ENCODE measurements around the gene RACK1.

Gene RACK1

DNA sequence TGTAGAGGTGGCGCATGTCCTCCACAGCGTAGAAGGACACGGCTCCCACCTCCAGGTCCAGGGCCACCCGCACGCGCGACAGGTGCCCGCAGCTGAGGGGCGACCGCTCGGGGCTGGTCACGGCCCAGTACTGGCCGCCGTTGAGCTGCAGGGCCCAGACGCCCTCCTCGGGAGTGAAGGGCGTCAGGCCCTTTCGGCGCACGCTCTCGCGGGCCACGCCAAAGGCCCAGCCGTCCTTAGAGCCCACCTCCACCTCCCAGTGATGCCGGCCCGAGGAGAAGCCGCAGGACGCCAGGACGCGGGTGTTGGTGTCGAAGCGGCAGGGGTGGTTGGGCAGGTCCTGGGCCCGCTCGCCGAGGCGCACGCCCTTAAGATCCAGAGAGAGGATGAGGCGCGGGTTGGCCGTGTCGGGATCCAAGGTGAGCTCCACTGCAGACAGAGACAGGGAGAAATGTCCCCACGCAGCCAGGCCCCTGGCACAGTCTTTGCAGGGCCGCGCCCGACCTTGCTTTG is 48.4 kb downstream of the RACK1 start:
- DNase-seq (ENCODE audit: low spot score): no peak

DNA sequence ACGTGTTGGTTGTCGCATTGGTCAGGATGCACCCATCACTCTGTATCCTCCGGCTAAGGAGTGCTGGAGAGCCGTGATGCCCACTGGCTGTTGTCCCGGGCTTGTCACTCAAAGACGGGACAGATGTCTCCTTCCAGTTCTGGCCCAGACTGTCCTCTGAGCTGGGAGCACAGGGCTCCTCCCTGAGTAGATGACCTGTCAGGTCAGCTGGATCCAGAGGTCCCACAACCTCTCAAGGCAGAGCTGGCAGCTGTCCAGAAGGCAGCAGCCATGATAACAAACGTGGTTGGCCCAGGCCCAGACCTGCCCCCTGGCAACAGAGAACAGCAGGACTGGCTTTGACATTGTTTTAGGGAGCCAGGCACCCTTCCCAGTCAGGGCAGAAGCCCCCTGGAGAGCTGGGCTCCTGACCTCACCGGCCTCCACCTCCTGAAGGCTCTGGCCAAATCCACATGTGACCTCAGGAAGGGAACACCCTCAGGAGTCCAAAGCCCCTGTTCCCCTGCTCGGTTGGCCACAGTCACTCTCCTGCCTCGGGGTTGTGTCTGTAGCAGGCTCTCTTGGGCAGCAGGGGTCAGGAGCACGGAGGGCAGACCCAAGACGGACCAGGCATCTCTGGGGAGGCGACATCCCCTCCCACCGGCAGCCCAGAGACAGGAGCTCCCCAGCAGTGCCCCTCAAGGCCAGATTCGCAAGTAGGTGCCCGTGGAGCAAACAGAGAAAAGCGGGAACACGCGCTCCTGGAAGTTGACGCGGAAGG is 49.0 kb downstream of the RACK1 start:
- peak; percentile 71 for DNase-seq (ENCODE audit: low spot score)

DNA sequence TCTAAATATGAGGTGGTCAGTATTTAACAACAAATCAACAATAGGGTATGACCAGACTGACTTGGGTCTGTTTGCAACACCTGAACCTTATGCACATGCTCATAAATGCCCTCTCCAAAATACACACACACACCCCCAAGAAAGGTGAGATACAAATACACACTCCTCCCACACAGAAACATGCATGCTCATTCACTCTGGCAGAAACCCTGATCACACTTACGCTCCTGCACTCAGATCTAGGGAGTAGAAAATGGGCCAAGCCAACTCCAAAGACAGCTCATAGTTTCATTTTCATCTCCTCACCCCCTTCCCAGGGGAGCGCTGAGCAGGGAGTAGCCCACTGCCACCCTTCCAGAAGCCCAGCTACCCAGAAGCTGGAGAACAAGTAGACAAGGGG is 50.0 kb downstream of the RACK1 start:
- DNase-seq (ENCODE audit: low spot score): peak; percentile 62

DNA sequence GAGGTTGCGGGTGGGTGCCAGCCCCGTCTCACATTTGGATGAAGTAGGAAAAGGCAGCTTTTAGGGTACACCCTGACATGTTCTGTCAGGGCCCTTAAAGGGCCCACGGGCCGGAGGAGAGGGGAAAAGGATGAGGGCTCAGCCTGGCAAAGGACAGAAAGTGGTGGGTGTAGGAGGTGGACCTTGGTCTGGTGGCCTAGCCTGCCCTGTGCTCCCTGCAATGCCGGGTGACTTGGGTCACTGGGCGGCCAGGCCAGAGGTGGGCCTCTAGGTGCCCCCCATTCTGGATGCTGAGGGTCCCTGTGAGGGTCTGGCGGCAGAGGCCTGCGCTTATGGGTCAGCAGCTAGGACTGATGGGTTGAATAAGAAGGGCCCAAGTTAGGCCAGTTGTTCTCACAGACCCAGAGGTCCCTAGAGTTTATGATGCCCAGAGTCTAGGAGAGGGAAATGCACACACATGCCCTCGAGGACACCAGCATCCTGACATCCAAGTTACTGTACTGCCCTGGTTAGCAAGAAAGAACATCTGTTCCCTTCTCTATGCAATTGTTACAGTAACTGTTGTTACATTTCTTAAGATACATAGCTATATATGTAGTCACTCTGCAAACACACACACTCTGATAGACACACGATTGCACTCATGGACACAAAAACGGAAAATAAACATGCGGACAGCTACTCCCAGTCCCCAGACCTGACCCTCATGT is 51.2 kb downstream of the RACK1 start:
- no peak for DNase-seq (ENCODE audit: low spot score)

DNA sequence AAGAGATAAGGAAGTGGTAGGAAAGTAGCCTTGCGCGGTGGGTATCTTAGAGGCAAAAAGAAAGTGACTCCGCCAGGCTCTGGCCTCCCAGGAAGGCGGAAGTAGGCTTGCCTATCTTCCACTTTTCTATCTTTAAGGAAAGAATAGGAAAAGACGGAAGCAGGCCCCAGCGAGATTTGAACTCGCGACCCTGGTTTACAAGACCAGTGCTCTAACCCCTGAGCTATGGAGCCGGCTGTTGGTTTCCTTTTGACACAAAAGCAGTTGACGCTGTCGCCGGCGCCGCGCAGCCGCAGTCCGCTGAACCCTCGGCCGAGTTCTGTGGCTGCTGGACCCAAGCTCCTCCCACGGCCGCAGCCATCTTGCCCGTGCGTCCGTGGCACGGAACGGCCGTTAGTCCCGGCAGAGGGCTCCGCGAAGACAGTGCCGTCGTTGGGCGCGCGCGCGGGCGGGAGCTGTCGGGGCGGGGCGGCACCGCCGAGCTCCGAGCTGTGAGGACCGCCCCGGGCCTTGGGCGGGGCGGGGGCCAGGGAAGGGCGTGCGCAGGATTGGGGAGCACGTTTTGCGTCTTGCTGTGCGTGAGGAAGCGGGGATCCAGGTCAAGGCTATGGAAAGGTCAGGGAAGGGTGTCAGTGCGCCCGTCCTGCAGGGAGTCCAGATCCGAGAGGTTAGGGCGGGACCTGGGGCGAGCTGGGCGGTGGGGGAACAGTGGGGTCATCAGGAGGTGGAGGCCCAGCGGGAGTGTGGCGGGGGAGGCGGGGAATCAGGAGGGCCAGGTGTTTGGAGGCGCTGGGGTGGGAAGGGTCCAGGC is 52.0 kb downstream of the RACK1 start:
- DNase-seq (ENCODE audit: low spot score): peak; percentile 96

DNA sequence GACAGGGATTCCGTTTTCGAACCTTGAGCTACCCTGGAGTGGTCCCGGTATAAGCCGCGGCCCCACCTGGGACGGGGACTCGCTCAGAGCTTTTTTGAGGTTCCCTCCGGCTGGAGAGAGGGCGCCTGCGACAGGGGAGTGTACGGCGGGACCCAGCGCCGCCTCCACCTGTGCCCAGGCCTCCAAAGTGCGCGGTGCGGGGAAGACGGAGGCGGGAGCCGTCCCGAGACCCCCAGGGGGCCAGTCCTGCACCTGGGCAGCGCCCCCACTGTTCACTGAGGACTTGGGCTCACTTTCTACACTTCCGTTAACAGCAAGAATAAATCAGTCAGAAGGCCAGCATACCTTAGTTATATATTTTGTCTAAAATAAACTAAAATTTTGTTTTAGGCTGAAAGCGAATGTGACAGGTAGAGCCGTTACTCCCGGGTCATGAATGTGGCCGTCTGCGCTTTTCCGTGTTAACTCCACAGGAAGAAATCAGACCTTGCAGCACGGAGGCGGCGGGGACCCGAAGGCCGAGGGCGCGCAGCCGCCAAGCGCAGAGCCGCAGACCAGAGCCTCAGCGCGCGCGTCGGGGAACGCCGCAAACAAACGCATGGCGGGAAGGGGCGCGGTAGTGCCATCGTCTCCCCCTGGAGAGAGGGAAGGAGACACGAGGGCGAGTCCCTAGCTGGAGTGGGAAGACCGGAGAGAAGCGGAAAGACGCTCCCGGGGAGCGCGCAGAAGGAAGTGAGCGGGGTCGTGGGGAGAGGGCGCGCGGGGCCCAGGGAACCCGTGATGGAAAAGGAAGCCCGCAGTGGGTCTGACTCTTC is 52.8 kb downstream of the RACK1 start:
- peak; percentile 48 for DNase-seq (ENCODE audit: low spot score)

DNA sequence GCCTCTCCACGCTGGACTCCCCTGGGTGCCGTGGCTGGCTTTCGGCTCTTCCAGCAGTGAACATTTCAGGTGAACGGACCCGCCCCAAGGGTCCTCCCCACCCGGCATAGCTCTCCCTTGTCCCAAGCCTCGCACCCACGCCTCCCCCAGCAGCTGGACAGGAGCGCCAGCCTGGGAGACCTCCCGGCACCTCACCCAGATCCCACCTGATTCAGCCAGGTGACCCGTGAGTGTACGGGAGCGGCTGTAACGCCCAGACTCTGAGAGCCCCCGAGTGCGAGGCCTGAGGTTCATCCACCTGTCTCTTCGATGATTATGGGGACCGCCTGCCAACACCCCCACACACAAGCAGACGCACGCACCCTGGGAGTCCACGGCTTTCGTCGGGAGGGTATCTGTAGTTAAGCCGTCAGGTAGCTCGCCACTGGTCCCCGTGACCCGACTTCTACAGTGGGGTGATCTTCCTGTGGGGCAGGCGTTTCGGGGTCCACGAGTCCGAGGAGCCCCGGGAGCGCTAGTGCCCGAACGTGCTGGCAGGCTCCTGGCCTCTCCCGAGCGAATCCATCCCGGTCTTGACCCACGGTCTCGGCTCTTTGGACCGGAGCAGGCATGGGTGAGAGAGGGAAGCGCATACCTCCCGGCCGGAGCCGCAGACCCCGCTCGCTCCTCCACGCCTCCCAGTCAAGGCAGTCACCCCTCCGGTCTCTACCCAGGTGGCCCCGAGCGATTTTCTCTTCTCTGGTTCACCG is 53.6 kb downstream of the RACK1 start:
- no peak for DNase-seq (ENCODE audit: low spot score)

DNA sequence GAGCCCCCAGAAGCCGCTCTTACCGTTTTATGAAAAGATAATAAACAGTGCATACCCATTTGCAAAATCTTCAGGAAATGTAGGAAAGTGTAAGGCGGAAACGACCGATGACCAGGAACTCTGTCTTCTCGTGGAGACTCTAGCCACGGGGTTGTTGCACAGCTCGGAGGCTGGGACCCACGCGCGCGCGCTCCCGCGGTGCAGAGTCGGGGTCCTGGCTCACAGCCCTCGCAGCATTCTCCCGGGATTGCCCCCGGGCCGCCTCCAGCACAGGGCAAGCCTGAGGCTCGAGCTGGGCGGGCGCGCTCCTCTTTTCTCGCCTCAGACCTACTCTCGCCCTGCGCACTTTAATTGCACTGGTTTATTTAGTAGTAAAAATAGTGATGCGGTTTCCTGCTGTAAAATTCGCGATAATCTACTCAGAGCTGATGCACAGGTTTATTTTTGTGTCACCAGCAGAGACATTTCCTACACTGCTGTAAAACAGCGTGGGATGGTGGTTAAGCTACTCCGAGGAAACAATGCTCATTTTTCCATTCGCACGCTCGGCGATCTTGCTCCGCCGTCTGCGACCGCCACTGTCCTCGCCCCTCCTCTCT is 54.2 kb downstream of the RACK1 start:
- no peak for DNase-seq (ENCODE audit: low spot score)

DNA sequence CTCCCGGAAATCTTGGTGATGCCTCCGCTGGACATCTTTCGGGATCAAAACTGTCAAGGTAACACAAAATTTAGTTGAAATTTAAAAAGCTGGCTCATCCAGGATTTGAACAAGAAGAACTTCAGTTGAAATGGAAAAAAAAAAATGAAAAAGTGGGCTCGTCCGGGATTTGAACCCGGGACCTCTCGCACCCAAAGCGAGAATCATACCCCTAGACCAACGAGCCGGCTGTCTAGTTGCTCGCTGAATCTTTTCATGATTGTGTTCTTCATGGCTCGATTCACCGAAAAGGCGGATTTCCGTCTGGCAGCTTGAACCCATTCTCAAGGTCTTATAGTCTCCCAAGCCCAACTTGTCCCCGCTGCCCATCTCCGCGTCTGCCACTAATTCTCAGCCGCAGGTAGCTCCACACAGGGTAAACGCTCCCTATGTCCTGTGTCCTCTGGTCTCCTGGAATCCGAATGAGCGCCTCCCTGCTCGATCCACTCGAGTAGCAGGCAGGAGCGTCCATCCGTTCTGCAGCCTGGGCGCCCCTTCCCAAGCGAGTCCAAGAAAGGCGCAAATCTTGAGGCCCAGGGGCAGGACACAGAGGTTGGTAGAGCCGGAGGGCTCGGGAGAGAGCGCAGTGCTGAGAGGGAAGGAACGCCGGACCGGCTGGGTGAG is 54.9 kb downstream of the RACK1 start:
- peak; percentile 84 for DNase-seq (ENCODE audit: low spot score)

DNA sequence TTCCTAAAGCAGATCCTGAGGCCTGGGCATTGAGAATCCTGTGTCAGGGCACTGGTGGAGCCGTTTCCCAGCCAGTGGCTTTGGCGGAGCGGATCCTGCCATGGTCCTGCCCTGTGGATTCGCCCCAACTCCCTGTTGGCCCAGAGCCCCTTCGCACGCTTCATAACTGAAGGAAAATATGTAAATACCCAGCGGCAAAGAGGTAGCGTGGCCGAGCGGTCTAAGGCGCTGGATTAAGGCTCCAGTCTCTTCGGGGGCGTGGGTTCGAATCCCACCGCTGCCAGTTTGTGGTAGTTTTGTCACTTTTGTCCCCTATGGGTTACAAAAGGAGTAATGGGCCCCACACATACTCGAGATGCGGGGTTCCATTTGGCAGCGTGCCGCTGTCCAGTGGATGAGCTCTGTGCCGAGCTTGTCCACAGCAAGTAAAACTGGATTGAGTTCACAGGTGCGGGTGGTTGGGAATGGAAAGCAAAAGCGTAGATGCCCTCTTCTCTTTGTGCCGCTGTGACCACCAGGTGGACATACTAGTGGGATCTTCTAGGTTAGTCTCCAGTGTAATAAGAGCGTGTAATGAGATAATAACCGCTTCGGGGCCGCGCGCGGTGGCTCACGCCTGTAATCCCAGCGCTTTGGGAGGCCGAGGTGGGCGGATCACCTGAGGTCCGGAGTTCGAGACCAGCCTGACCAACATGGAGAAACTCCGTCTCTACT is 56.0 kb downstream of the RACK1 start:
- peak; percentile 62 for DNase-seq (ENCODE audit: low spot score)

DNA sequence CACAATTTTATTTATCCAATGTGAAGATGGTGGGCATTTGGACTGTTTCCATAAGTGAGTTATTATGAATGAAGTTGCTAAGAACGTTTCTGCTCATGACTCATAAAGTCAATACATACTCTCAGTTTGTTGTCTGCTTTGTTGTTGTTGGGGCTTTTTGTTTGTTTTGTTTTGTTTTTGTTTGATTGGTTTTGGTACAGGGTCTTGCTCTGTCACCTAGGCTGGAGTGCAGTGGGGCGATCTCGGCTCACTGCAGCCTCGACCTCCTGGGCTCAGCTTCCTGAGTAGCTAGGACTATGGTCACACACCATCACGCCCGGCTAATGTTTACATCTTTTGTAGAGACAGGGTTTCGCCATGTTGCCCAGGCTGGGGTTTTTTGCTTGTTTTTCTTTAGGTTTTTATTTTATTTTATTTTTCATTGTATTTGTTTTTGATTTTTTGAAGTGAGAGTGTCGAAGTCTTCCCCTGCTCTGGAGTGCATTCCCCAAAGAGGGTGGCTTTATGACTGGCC is 56.7 kb downstream of the RACK1 start:
- no peak for DNase-seq (ENCODE audit: low spot score)

All from hematopoietic multipotent progenitor cell treated with erythropoietin and hydrocortisone succinate and interleukin-3 and kit ligand, for 15 days (in vitro differentiated cells).